ENCODE data around the gene AKAP6. TPM values are rescaled to one million over a fixed set of nuclear protein-coding genes. Genes with fewer than 3 reads are reported as not detected.

The AKAP6 gene
- total RNA-seq, 4 donors from 2014 or later, result 2.0 to 11.0 (median 4.2) TPM

DNA sequence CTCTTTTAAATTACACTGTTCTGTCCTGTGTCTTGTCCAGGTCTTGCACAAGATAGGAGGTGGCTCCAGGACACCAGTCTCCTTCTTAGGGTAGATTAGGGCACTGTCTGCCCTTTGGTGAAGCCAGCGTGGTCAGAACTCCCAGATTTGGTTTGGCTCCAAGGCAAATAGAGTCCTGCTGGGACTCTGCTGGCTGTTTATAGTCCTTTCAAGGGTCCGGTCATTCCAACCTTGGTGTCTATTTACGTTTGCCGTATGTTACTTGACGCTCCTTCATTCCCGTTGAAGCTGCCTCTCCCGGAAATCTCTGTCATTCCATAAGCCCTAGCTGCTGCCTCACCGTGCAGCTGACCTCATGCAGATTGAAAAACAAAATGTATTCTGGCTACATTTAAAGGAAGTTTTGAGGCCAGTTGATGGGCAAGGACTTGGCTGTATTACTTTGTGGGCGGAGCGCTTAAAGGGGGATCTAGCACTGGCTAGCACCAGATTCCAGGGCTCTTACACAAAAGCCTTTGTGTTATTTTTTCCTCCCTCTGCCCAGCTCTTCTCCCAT, 180.6 kb downstream of the AKAP6 start:
- Histone ChIP-seq H3K4me3 (no peak overlapping the region), H3K27ac (peak overlapping the region; percentile 84), H3K36me3 (no peaks in the 10 kb centered on the region), H3K27me3 (no peaks in the 10 kb centered on the region), H3K9me3 (no peaks in the 10 kb centered on the region), H3K4me1 (peaks cover 13% of the 10 kb centered on the region)
- TF ChIP-seq POLR2AphosphoS5 (IDR thresholded peaks at IDR 0.05) (no peak), POLR2A (IDR thresholded peaks at IDR 0.05) (no peak), EP300 (IDR thresholded peaks at IDR 0.05) (peak; percentile 80)
- TF ChIP-seq, protein P1, sequence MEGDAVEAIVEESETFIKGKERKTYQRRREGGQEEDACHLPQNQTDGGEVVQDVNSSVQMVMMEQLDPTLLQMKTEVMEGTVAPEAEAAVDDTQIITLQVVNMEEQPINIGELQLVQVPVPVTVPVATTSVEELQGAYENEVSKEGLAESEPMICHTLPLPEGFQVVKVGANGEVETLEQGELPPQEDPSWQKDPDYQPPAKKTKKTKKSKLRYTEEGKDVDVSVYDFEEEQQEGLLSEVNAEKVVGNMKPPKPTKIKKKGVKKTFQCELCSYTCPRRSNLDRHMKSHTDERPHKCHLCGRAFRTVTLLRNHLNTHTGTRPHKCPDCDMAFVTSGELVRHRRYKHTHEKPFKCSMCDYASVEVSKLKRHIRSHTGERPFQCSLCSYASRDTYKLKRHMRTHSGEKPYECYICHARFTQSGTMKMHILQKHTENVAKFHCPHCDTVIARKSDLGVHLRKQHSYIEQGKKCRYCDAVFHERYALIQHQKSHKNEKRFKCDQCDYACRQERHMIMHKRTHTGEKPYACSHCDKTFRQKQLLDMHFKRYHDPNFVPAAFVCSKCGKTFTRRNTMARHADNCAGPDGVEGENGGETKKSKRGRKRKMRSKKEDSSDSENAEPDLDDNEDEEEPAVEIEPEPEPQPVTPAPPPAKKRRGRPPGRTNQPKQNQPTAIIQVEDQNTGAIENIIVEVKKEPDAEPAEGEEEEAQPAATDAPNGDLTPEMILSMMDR (IDR thresholded peaks at IDR 0.05), result no peak
- WGBS, result 65% methylated on average over 10 of the region's 10 CpGs
- peak in 1 of 2 donors; percentile 70 for DNase-seq (ENCODE audit: low spot score in 2 of 2)

DNA sequence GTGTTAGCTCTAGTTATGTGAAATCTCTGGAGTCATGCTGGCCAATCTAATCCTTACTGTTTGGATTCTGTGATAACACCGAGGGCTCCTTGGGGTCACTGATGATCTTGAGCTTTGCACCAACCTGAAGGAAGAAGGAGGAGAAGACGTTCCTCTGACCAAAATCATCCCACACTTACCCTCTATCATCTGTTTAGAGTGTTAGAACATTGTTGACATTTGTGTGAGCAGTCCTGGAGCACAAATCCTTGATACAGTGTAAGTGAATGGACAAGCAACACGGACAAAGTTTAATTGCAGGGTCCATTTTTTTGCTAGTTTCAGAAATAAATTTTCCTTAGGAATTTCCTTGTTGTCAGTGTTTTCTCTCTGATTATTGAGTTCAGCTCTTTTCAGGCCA, 181.7 kb downstream of the AKAP6 start:
- TF ChIP-seq, protein P1 (IDR thresholded peaks at IDR 0.05), result no peak
- TF ChIP-seq EP300 (IDR thresholded peaks at IDR 0.05) (no peak), POLR2A (IDR thresholded peaks at IDR 0.05) (no peak), POLR2AphosphoS5 (IDR thresholded peaks at IDR 0.05) (no peak)
- DNase-seq (ENCODE audit: low spot score in 2 of 2), result no peak

DNA sequence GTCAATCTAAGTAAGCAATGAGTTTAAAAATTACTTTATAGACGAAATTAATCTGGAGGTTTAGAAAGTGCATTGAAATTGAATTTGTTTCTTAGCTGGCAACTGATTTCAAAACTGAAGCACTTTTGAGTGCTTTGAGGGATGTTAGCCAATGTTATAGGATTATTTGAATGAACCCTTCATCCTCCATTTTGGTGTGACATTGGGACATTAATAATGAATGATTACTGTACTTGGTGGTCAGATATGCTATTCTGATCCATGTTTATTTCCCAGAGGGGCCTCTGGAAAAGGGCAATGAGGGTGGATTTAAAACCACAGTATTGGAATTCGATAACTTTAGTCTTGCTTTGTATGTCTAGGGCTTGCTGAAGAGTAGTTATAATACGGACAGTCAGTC, 183.2 kb downstream of the AKAP6 start:
- WGBS, result 81% methylated on average over 3 of the region's 3 CpGs
- H3K9me3 ChIP-seq, result no peaks in the 10 kb centered on the region
- no peak overlapping the region for H3K27ac ChIP-seq
- peaks cover 8% of the 10 kb centered on the region for H3K4me1 ChIP-seq
- DNase-seq (ENCODE audit: low spot score in 2 of 2), result no peak
- H3K4me3 ChIP-seq, result no peak overlapping the region
- TF ChIP-seq EP300 (IDR thresholded peaks at IDR 0.05) (no peak), POLR2AphosphoS5 (IDR thresholded peaks at IDR 0.05) (no peak), POLR2A (IDR thresholded peaks at IDR 0.05) (no peak)
- TF ChIP-seq, protein P1 (IDR thresholded peaks at IDR 0.05), result no peak
- H3K36me3 ChIP-seq, result no peaks in the 10 kb centered on the region
- no peaks in the 10 kb centered on the region for H3K27me3 ChIP-seq

More for the DNA sequence above, 181.7 kb downstream of the AKAP6 start:
- Histone ChIP-seq H3K27ac (peak overlapping the region; percentile 1), H3K4me3 (no peak overlapping the region), H3K4me1 (peaks cover 13% of the 10 kb centered on the region), H3K27me3 (no peaks in the 10 kb centered on the region), H3K36me3 (no peaks in the 10 kb centered on the region), H3K9me3 (no peaks in the 10 kb centered on the region)
- 70% methylated on average over 3 of the region's 3 CpGs for WGBS

DNA sequence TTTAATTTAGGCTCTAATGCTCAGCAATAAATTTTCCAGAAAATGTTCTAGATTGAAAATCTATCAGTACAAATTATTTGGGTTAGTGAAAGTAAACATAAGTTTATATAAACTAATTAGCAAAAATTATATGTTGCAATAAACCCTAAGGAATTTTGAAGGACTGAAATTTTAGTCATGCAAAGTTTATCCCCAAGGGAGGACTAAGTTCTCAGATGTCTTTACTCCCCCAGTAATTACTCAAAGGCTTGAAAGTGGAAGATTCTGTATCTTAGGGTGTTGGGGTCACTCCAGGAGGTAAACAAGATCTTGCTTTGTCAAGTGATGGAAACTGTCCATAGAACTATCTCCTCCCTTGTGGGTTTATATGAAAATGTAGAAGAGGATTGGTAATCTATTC, 183.7 kb downstream of the AKAP6 start:
- no peaks in the 10 kb centered on the region for H3K27me3 ChIP-seq
- H3K4me3 ChIP-seq, result no peak overlapping the region
- H3K36me3 ChIP-seq, result no peaks in the 10 kb centered on the region
- H3K27ac ChIP-seq, result no peak overlapping the region
- DNase-seq (ENCODE audit: low spot score in 2 of 2), result no peak
- peaks cover 5% of the 10 kb centered on the region for H3K4me1 ChIP-seq
- no peaks in the 10 kb centered on the region for H3K9me3 ChIP-seq
- TF ChIP-seq POLR2A (IDR thresholded peaks at IDR 0.05) (no peak), POLR2AphosphoS5 (IDR thresholded peaks at IDR 0.05) (no peak), EP300 (IDR thresholded peaks at IDR 0.05) (no peak)
- TF ChIP-seq, protein P1 (IDR thresholded peaks at IDR 0.05), result no peak

DNA sequence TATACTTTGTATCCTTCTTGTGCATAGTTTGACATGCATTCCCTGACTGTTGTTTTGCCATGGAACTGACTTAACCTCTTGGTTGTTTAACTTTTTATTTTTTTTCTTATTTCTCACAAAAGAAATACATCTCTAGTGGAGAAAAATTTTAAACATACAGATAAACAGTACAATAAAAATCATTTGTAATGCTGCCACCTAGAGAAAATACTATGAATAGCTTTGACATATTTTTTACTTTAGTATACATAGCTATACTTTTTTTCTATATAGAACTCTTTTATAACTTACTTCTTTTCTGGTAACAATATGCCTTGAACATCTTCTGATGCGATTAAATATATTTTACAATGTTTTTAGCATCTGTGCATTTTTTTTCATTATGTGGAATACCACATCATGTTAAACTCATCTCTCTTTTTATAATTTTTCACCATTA, 184.5 kb downstream of the AKAP6 start:
- no peaks in the 10 kb centered on the region for H3K27me3 ChIP-seq
- H3K27ac ChIP-seq, result no peak overlapping the region
- H3K4me1 ChIP-seq, result peaks cover 5% of the 10 kb centered on the region
- TF ChIP-seq, protein P1 (IDR thresholded peaks at IDR 0.05), result peak in 1 of 2 donors; percentile 24
- no peak for TF ChIP-seq POLR2A (IDR thresholded peaks at IDR 0.05)
- no peaks in the 10 kb centered on the region for H3K36me3 ChIP-seq
- WGBS, result 29% methylated on average over 1 of the region's 1 CpG
- no peak overlapping the region for H3K4me3 ChIP-seq
- no peak for DNase-seq (ENCODE audit: low spot score in 2 of 2)
- H3K9me3 ChIP-seq, result no peaks in the 10 kb centered on the region
